CD14-positive monocyte (primary cell): Measurements from ENCODE around the gene PMM2. TPM values are rescaled to one million over a fixed set of nuclear protein-coding genes. Genes with fewer than 3 reads are reported as not detected.

ENCODE experiments used
- DNase-seq, 3 donors: peaks; one replicate each; pipeline ENCODE4 v3.0.0-alpha.2; 2011 to 2022
- H2AFZ ChIP-seq: 2 replicates; pipeline ENCODE4 v1.6.0; 2012; ENCODE audit warnings: mild to moderate bottlenecking, low read depth, low read length, inconsistent platforms; ENCODE audit not compliant: insufficient read depth, poor library complexity, severe bottlenecking
- H3K27ac ChIP-seq, 2 donors: 1 replicate in 1 of 2; 2 replicates in 1 of 2; pipeline ENCODE4 v1.5.1; 2012 to 2013; ENCODE audit warnings: low read length in 2 of 2, control low read depth in 1 of 2, inconsistent platforms in 1 of 2, low read depth in 1 of 2, mild to moderate bottlenecking in 1 of 2
- H3K27me3 ChIP-seq, 2 donors: one replicate each; pipeline versions ENCODE4 v1.6.0 to v1.6.1; 2011 to 2013; ENCODE audit warnings: low read length in 2 of 2; ENCODE audit not compliant: control insufficient read depth in 2 of 2, insufficient read depth in 2 of 2
- H3K36me3 ChIP-seq, 2 donors: replicated peaks in 1 of 2; 1 replicate in 1 of 2; 2 replicates in 1 of 2; pipeline versions ENCODE4 v1.5.1 to v1.6.1; 2012 to 2013; ENCODE audit warnings: low read length in 2 of 2, control low read depth in 1 of 2, inconsistent platforms in 1 of 2, mild to moderate bottlenecking in 1 of 2; ENCODE audit not compliant: insufficient read depth in 2 of 2, control insufficient read depth in 1 of 2
- H3K4me1 ChIP-seq, 2 donors: 1 replicate in 1 of 2; 2 replicates in 1 of 2; pipeline versions ENCODE4 v1.5.1 to v1.6.1; 2012 to 2013; ENCODE audit warnings: low read length in 2 of 2, control low read depth in 1 of 2, inconsistent platforms in 1 of 2, mild to moderate bottlenecking in 1 of 2, moderate library complexity in 1 of 2; ENCODE audit not compliant: insufficient read depth in 2 of 2, control insufficient read depth in 1 of 2
- H3K4me2 ChIP-seq: replicated peaks from 2 replicates; pipeline ENCODE3; 2012; ENCODE audit warnings: low read length, moderate library complexity, mild to moderate bottlenecking; ENCODE audit not compliant: poor library complexity, severe bottlenecking; ENCODE audit errors: extremely low read depth
- H3K4me3 ChIP-seq, 3 experiments: fragments of 200-600 bp in 1 of 3; sonication (generic) in 1 of 3; replicated peaks in 1 of 3; 1 replicate in 2 of 3; 2 replicates in 1 of 3; pipeline ENCODE4 v1.5.1; 2011 to 2013; ENCODE audit warnings: low read length in 3 of 3, mild to moderate bottlenecking in 3 of 3, control low read depth in 2 of 3, low read depth in 2 of 3, inconsistent platforms in 1 of 3, moderate library complexity in 1 of 3
- H3K79me2 ChIP-seq: 2 replicates; pipeline ENCODE4 v1.6.0; 2012; ENCODE audit warnings: mild to moderate bottlenecking, control low read depth, inconsistent platforms, low read length, moderate library complexity; ENCODE audit not compliant: insufficient read depth
- H3K9ac ChIP-seq: 2 replicates; pipeline ENCODE4 v1.6.0; 2017; ENCODE audit warnings: low read length, mild to moderate bottlenecking; ENCODE audit not compliant: insufficient read depth, poor library complexity, severe bottlenecking
- H3K9me3 ChIP-seq, 2 donors: replicated peaks in 1 of 2; 1 replicate in 1 of 2; 2 replicates in 1 of 2; pipeline versions ENCODE4 v1.5.1 to v1.6.1; 2012 to 2013; ENCODE audit warnings: low read length in 2 of 2, control low read depth in 1 of 2; ENCODE audit not compliant: control insufficient read depth in 1 of 2, insufficient read depth in 1 of 2
- H4K20me1 ChIP-seq: 2 replicates; pipeline ENCODE4 v1.6.0; 2012; ENCODE audit warnings: mild to moderate bottlenecking, low read length, control low read depth, moderate library complexity; ENCODE audit not compliant: insufficient read depth
- H3K27ac Mint-ChIP-seq, 7 donors: one replicate each; pipeline ENCODE4 v1.8.0; 2020; ENCODE audit warnings: mild to moderate bottlenecking in 7 of 7, mixed read lengths in 7 of 7, moderate library complexity in 6 of 7, inconsistent platforms in 2 of 7
- H3K27me3 Mint-ChIP-seq, 3 donors: one replicate each; pipeline ENCODE4 v1.8.0; 2021 to 2022; ENCODE audit warnings: low read depth in 3 of 3, mild to moderate bottlenecking in 3 of 3, mixed read lengths in 3 of 3, moderate library complexity in 3 of 3, inconsistent platforms in 1 of 3
- H3K36me3 Mint-ChIP-seq, 2 donors: one replicate each; pipeline ENCODE4 v1.8.0; 2020; ENCODE audit warnings: mixed read lengths in 2 of 2, inconsistent platforms in 1 of 2, mild to moderate bottlenecking in 1 of 2
- H3K4me1 Mint-ChIP-seq: one replicate; pipeline ENCODE4 v1.8.0; 2020; ENCODE audit warnings: mild to moderate bottlenecking, mixed read lengths
- H3K4me3 Mint-ChIP-seq, 2 donors: one replicate each; pipeline ENCODE4 v1.8.0; 2020; ENCODE audit warnings: mild to moderate bottlenecking in 2 of 2, mixed read lengths in 2 of 2, moderate library complexity in 1 of 2
- H3K9me3 Mint-ChIP-seq, 7 donors: one replicate each; pipeline ENCODE4 v1.8.0; 2020 to 2022; ENCODE audit warnings: mixed read lengths in 7 of 7, mild to moderate bottlenecking in 6 of 7, moderate library complexity in 6 of 7, inconsistent platforms in 2 of 7
- CTCF ChIP-seq: fragments of 200-600 bp; IDR thresholded peaks from one replicate; pipeline ENCODE4 v1.8.0; 2022; ENCODE audit warnings: antibody characterized with exemption, mild to moderate bottlenecking
- WGBS: methylation state at CpG from one replicate; pipeline ENCODE4 v1.1.5; 2013; ENCODE audit warnings: missing lambda C conversion rate; ENCODE audit not compliant: insufficient coverage; 5-methylcytosine and 5-hydroxymethylcytosine counted together
- intact Hi-C, 2 donors: fragments of 100-400 bp; cut with micrococcal nuclease; formaldehyde crosslinking; loops; one replicate each; pipeline versions ENCODE4 v1.15.0 to v1.15.1; 2023
- polyA plus RNA-seq, 3 donors: library from polyadenylated mRNA; depleted of rRNA in 1 of 3; unstranded in 2 of 3; stranded (reverse) in 1 of 3; fragments of 300-500 nt in 2 of 3; fragments of >200 nt in 1 of 3; fragmentation: Illumina TruSeq in 2 of 3; gene quantifications; 1 replicate in 2 of 3; 2 replicates in 1 of 3; pipeline ENCODE4 v1.2.3, GENCODE V29; 2012 to 2021

Gene PMM2
- polyA plus RNA-seq, 3 donors: 15.2 to 22.9 (median 17.8) TPM

- Mint-ChIP-seq H3K4me3 (peak overlapping the region; percentile 9 to 15), H3K4me1 (peaks cover 35% of the 10 kb centered on the region), H3K9me3 (peaks cover 0 to 3% (median 0%) of the 10 kb centered on the region in 7 donors), H3K27ac (peak overlapping the region in 3 of 7 donors; percentile 51 to 78 (median 53)), H3K36me3 (peaks cover 87 to 94% of the 10 kb centered on the region in 2 donors), H3K27me3 (peaks cover 2 to 11% (median 8%) of the 10 kb centered on the region in 3 donors)
- no peaks in the 10 kb centered on the region for H3K27me3 ChIP-seq
- no peak overlapping the region for H3K27ac ChIP-seq
- peaks cover 28 to 67% of the 10 kb centered on the region in 2 donors for H3K36me3 ChIP-seq
- peaks cover 15% of the 10 kb centered on the region for H3K79me2 ChIP-seq
- H3K9ac ChIP-seq: no peak overlapping the region
- H3K4me3 ChIP-seq: no peak overlapping the region
- H3K9me3 ChIP-seq: no peaks in the 10 kb centered on the region
- no peak overlapping the region for H3K4me2 ChIP-seq
- intact Hi-C loops: no loop called here
- 68% methylated on average over 17 of the region's 19 CpGs for WGBS
- peaks cover 21 to 32% of the 10 kb centered on the region in 2 donors for H3K4me1 ChIP-seq
- TF ChIP-seq CTCF: no peak
- H4K20me1 ChIP-seq: peaks cover 50% of the 10 kb centered on the region
- H2AFZ ChIP-seq: no peak overlapping the region
- no peak for DNase-seq
Measured at GRCh38 chr16:8849411-8850011, 51.9 kb downstream of the PMM2 start.

- peak; percentile 57 to 68 (median 66) for DNase-seq
- WGBS: 0% methylated on average over 5 of the region's 11 CpGs
- H3K36me3 Mint-ChIP-seq: peaks cover 85 to 95% of the 10 kb centered on the region in 2 donors
- Histone ChIP-seq H3K27me3 (no peaks in the 10 kb centered on the region), H3K79me2 (peaks cover 12% of the 10 kb centered on the region), H3K36me3 (peaks cover 34 to 76% of the 10 kb centered on the region in 2 donors), H3K4me2 (peak overlapping the region; percentile 54), H3K9ac (no peak overlapping the region), H3K4me1 (peaks cover 21 to 32% of the 10 kb centered on the region in 2 donors), H3K27ac (peak overlapping the region; percentile 19 to 55), H2AFZ (no peak overlapping the region), H3K4me3 (peak overlapping the region in 1 of 3 experiments; percentile 44), H3K9me3 (no peaks in the 10 kb centered on the region), H4K20me1 (peaks cover 56% of the 10 kb centered on the region)
- H3K27me3 Mint-ChIP-seq: peaks cover 2 to 8% (median 6%) of the 10 kb centered on the region in 3 donors
- H3K9me3 Mint-ChIP-seq: peaks cover 0 to 5% (median 0%) of the 10 kb centered on the region in 7 donors
- peak overlapping the region; percentile 58 to 89 (median 80) for H3K27ac Mint-ChIP-seq
- H3K4me1 Mint-ChIP-seq: peaks cover 28% of the 10 kb centered on the region
- H3K4me3 Mint-ChIP-seq: peak overlapping the region; percentile 58 to 80
- intact Hi-C loops: no loop called here
- TF ChIP-seq CTCF: no peak
Measured at GRCh38 chr16:8850279-8850885, 52.7 kb downstream of the PMM2 start.
